ENCODE data around the gene PLGRKT. TPM values are rescaled to one million over a fixed set of nuclear protein-coding genes. Genes with fewer than 3 reads are reported as not detected.
A peak's percentile ranks its signal among the peaks of the same experiment; 100 is the strongest.

Gene PLGRKT
- total RNA-seq, 1 donor from 2014 or later = 16.3 TPM

DNA sequence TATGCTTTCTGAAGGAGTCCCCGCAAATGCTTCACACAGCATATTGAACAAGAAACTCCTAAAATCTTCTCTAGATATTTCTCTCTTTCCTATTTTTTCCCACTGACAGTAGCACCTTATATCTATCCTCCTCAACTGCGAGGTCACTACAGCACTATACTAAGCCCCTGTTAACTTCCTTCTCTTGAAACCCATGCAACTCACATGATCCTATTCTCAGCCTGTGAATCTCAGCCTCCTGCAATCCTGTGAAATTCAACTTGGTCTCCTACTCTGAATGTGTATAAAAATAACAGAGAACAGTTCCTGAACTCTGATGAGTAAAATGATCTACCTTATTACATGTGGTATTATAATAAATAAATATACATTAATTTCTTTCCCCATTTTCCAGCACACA lies 6.1 kb upstream of the PLGRKT start:
- H3K36me3 Mint-ChIP-seq (ENCODE audit: unreplicated experiment) = no peaks in the 10 kb centered on the region

GRCh38 chr9:5442400-5443011 lies 4.8 kb upstream of the PLGRKT start:
- H3K27ac Mint-ChIP-seq (ENCODE audit: unreplicated experiment) = no peak overlapping the region
- no peak overlapping the region for H3K4me3 Mint-ChIP-seq (ENCODE audit: unreplicated experiment)
- DNase-seq = no peak
- TF ChIP-seq CTCF (IDR thresholded peaks at IDR 0.05; ENCODE audit: partially characterized antibody, unreplicated experiment) = peak; percentile 21
- peaks cover 8% of the 10 kb centered on the region for H3K4me1 Mint-ChIP-seq (ENCODE audit: low read depth, unreplicated experiment)
- H3K9me3 Mint-ChIP-seq (ENCODE audit: unreplicated experiment) = peaks cover 2% of the 10 kb centered on the region
- H3K27me3 Mint-ChIP-seq (ENCODE audit: unreplicated experiment) = no peaks in the 10 kb centered on the region
- no peaks in the 10 kb centered on the region for H3K36me3 Mint-ChIP-seq (ENCODE audit: unreplicated experiment)

More for the DNA sequence above, 6.1 kb upstream of the PLGRKT start:
- Mint-ChIP-seq H3K27ac (ENCODE audit: unreplicated experiment) (no peak overlapping the region), H3K27me3 (ENCODE audit: unreplicated experiment) (no peaks in the 10 kb centered on the region), H3K4me1 (ENCODE audit: low read depth, unreplicated experiment) (peaks cover 4% of the 10 kb centered on the region), H3K9me3 (ENCODE audit: unreplicated experiment) (no peaks in the 10 kb centered on the region), H3K4me3 (ENCODE audit: unreplicated experiment) (no peak overlapping the region)
- DNase-seq = no peak
- TF ChIP-seq CTCF (IDR thresholded peaks at IDR 0.05; ENCODE audit: partially characterized antibody, unreplicated experiment) = no peak

DNA sequence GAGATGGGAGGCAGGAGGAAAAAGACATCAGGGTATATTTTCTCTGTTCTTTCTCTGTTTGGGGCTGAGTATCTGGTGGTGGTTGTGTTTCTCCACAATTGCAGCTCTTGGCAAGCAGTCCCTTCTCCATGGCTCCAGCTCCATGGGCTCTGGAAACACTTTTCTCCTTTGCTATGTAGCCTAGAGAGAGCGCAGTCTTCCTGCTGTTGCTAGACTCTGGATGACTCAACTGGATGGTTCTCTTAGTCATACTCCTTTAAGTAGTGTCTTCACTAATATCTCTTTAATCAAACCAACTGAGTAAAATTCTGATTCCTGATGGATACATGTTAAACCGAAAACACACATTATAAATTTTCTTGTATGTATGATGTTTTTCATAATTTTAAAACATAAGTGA lies 3.3 kb upstream of the PLGRKT start:
- Mint-ChIP-seq H3K4me3 (ENCODE audit: unreplicated experiment) (no peak overlapping the region), H3K27ac (ENCODE audit: unreplicated experiment) (no peak overlapping the region), H3K4me1 (ENCODE audit: low read depth, unreplicated experiment) (peaks cover 7% of the 10 kb centered on the region), H3K9me3 (ENCODE audit: unreplicated experiment) (peaks cover 4% of the 10 kb centered on the region), H3K27me3 (ENCODE audit: unreplicated experiment) (no peaks in the 10 kb centered on the region), H3K36me3 (ENCODE audit: unreplicated experiment) (no peaks in the 10 kb centered on the region)
- DNase-seq = no peak
- TF ChIP-seq CTCF (IDR thresholded peaks at IDR 0.05; ENCODE audit: partially characterized antibody, unreplicated experiment) = no peak

GRCh38 chr9:5440426-5440825 lies 2.7 kb upstream of the PLGRKT start:
- peaks cover 4% of the 10 kb centered on the region for H3K9me3 Mint-ChIP-seq (ENCODE audit: unreplicated experiment)
- H3K27me3 Mint-ChIP-seq (ENCODE audit: unreplicated experiment) = no peaks in the 10 kb centered on the region
- H3K4me3 Mint-ChIP-seq (ENCODE audit: unreplicated experiment) = no peak overlapping the region
- no peak for DNase-seq
- no peak overlapping the region for H3K27ac Mint-ChIP-seq (ENCODE audit: unreplicated experiment)
- peaks cover 7% of the 10 kb centered on the region for H3K4me1 Mint-ChIP-seq (ENCODE audit: low read depth, unreplicated experiment)
- peaks cover 1% of the 10 kb centered on the region for H3K36me3 Mint-ChIP-seq (ENCODE audit: unreplicated experiment)
- no peak for TF ChIP-seq CTCF (IDR thresholded peaks at IDR 0.05; ENCODE audit: partially characterized antibody, unreplicated experiment)

GRCh38 chr9:5438301-5439162 lies 807 bp upstream of the PLGRKT start:
- peak overlapping the region; percentile 87 for H3K27ac Mint-ChIP-seq (ENCODE audit: unreplicated experiment)
- peaks cover 7% of the 10 kb centered on the region for H3K9me3 Mint-ChIP-seq (ENCODE audit: unreplicated experiment)
- H3K36me3 Mint-ChIP-seq (ENCODE audit: unreplicated experiment) = peaks cover 5% of the 10 kb centered on the region

More at GRCh38 chr9:5438301-5439162, 807 bp upstream of the PLGRKT start:
- H3K4me3 Mint-ChIP-seq (ENCODE audit: unreplicated experiment) = peak overlapping the region; percentile 95
- peaks cover 7% of the 10 kb centered on the region for H3K4me1 Mint-ChIP-seq (ENCODE audit: low read depth, unreplicated experiment)
- no peaks in the 10 kb centered on the region for H3K27me3 Mint-ChIP-seq (ENCODE audit: unreplicated experiment)
- no peak for DNase-seq
- TF ChIP-seq CTCF (IDR thresholded peaks at IDR 0.05; ENCODE audit: partially characterized antibody, unreplicated experiment) = no peak

Data from glutamatergic neuron (in vitro differentiated cells).